Effector memory CD4-positive, alpha-beta T cell (primary cell): ENCODE measurements around the gene LMAN2.
"Not testable (repeated sequence)": the region's sequence is repeated elsewhere in the genome, so short reads cannot be mapped to it uniquely, and the experiment has no call there.

Source experiments
- DNase-seq, 3 donors: peaks; one replicate each; pipeline ENCODE4 v3.0.0-alpha.2; 2020
- H3K27ac ChIP-seq: 2 replicates; pipeline ENCODE4 v1.7.0; 2013; ENCODE audit warnings: mild to moderate bottlenecking, low read length, moderate library complexity; ENCODE audit not compliant: insufficient read depth, poor library complexity, severe bottlenecking
- H3K27me3 ChIP-seq: replicated peaks from 2 replicates; pipeline ENCODE4 v1.7.0; 2013; ENCODE audit warnings: mild to moderate bottlenecking, low read length; ENCODE audit not compliant: insufficient read depth, control insufficient read depth, poor library complexity, severe bottlenecking
- H3K36me3 ChIP-seq: 2 replicates; pipeline ENCODE4 v1.7.0; 2013; ENCODE audit warnings: mild to moderate bottlenecking, low read length, moderate library complexity; ENCODE audit not compliant: control insufficient read depth, insufficient read depth
- H3K4me1 ChIP-seq: 2 replicates; pipeline ENCODE4 v1.7.0; 2013; ENCODE audit warnings: low read length, mild to moderate bottlenecking; ENCODE audit not compliant: control insufficient read depth, insufficient read depth, poor library complexity, severe bottlenecking
- H3K4me3 ChIP-seq: 2 replicates; pipeline ENCODE4 v1.7.0; 2013; ENCODE audit warnings: low read length, low read depth, mild to moderate bottlenecking; ENCODE audit not compliant: insufficient read depth, poor library complexity, severe bottlenecking
- H3K9me3 ChIP-seq: 2 replicates; pipeline ENCODE4 v1.7.0; 2013; ENCODE audit warnings: mild to moderate bottlenecking, low read length, moderate library complexity; ENCODE audit not compliant: control insufficient read depth

The LMAN2 gene

GRCh38 chr5:177364159-177364962, 12.9 kb upstream of the LMAN2 start:
- Histone ChIP-seq H3K27ac (no peak overlapping the region), H3K4me1 (peaks cover 54% of the 10 kb centered on the region), H3K27me3 (no peaks in the 10 kb centered on the region), H3K36me3 (peaks cover 42% of the 10 kb centered on the region), H3K9me3 (no peaks in the 10 kb centered on the region), H3K4me3 (no peak overlapping the region)
- DNase-seq: no peak

- Histone ChIP-seq H3K4me1 (peaks cover 61% of the 10 kb centered on the region), H3K9me3 (no peaks in the 10 kb centered on the region), H3K27me3 (no peaks in the 10 kb centered on the region), H3K36me3 (peaks cover 34% of the 10 kb centered on the region), H3K4me3 (peak overlapping the region; percentile 47), H3K27ac (peak overlapping the region; percentile 88)
- no peak for DNase-seq
Measured at GRCh38 chr5:177363565-177363964, 12.1 kb upstream of the LMAN2 start.

- Histone ChIP-seq H3K4me3 (peak overlapping the region; percentile 47), H3K4me1 (peaks cover 63% of the 10 kb centered on the region), H3K27ac (peak overlapping the region; percentile 88)
Measured at GRCh38 chr5:177362610-177363507, 11.4 kb upstream of the LMAN2 start.

GRCh38 chr5:177362292-177362609, 10.8 kb upstream of the LMAN2 start:
- H3K27ac ChIP-seq: peak overlapping the region; percentile 88
- H3K27me3 ChIP-seq: no peaks in the 10 kb centered on the region
- H3K4me3 ChIP-seq: peak overlapping the region; percentile 47
- H3K4me1 ChIP-seq: peaks cover 66% of the 10 kb centered on the region
- H3K36me3 ChIP-seq: peaks cover 21% of the 10 kb centered on the region
- no peaks in the 10 kb centered on the region for H3K9me3 ChIP-seq
- DNase-seq: no peak

More at GRCh38 chr5:177362610-177363507, 11.4 kb upstream of the LMAN2 start:
- Histone ChIP-seq H3K9me3 (no peaks in the 10 kb centered on the region), H3K36me3 (peaks cover 27% of the 10 kb centered on the region), H3K27me3 (no peaks in the 10 kb centered on the region)
- DNase-seq: peak; percentile 69 to 78 (median 73)

GRCh38 chr5:177361418-177362291, 10.2 kb upstream of the LMAN2 start:
- peaks cover 15% of the 10 kb centered on the region for H3K36me3 ChIP-seq
- peak overlapping the region; percentile 88 for H3K27ac ChIP-seq
- H3K4me3 ChIP-seq: peak overlapping the region; percentile 47
- no peaks in the 10 kb centered on the region for H3K27me3 ChIP-seq
- peaks cover 72% of the 10 kb centered on the region for H3K4me1 ChIP-seq
- no peaks in the 10 kb centered on the region for H3K9me3 ChIP-seq
- no peak for DNase-seq

GRCh38 chr5:177360740-177361139, 9.3 kb upstream of the LMAN2 start:
- DNase-seq, H3K9me3 ChIP-seq, H3K36me3 ChIP-seq, H3K4me3 ChIP-seq, H3K27me3 ChIP-seq: not testable (repeated sequence)
- Histone ChIP-seq H3K4me1 (peaks cover 75% of the 10 kb centered on the region), H3K27ac (peak overlapping the region; percentile 88)

GRCh38 chr5:177359860-177360259, 8.4 kb upstream of the LMAN2 start:
- Histone ChIP-seq H3K36me3 (peaks cover 4% of the 10 kb centered on the region), H3K9me3 (no peaks in the 10 kb centered on the region), H3K4me1 (peaks cover 74% of the 10 kb centered on the region), H3K27me3 (no peaks in the 10 kb centered on the region), H3K4me3 (peak overlapping the region; percentile 1), H3K27ac (peak overlapping the region; percentile 80)
- no peak for DNase-seq

- Histone ChIP-seq H3K27me3 (no peaks in the 10 kb centered on the region), H3K4me1 (peaks cover 70% of the 10 kb centered on the region), H3K9me3 (no peaks in the 10 kb centered on the region), H3K27ac (peak overlapping the region; percentile 80), H3K36me3 (peaks cover 4% of the 10 kb centered on the region), H3K4me3 (peak overlapping the region; percentile 90)
- no peak for DNase-seq
Measured at GRCh38 chr5:177359451-177359851, 8.0 kb upstream of the LMAN2 start.

- H3K9me3 ChIP-seq: no peaks in the 10 kb centered on the region
- no peaks in the 10 kb centered on the region for H3K27me3 ChIP-seq
- H3K27ac ChIP-seq: peak overlapping the region; percentile 80
- no peak for DNase-seq
- peaks cover 4% of the 10 kb centered on the region for H3K36me3 ChIP-seq
- peaks cover 60% of the 10 kb centered on the region for H3K4me1 ChIP-seq
- H3K4me3 ChIP-seq: peak overlapping the region; percentile 90
Measured at GRCh38 chr5:177358370-177358819, 6.9 kb upstream of the LMAN2 start.
